GM10248 (cell line): ENCODE measurements around the gene IFI27L1.

Experiments
- CTCF ChIA-PET: fragments of 300-600 bp; sonication (Branson Sonifier 250); formaldehyde crosslinking; extraction: SDS; loops from one replicate; lab custom pipeline; 2021; ENCODE audit warnings: antibody characterized with exemption; lab: Yijun Ruan, JAX
- POLR2A ChIA-PET: fragments of 350-650 bp; sonication (Branson Sonifier 250); formaldehyde crosslinking; extraction: SDS; loops from one replicate; lab custom pipeline; 2020; ENCODE audit warnings: antibody characterized with exemption; lab: Yijun Ruan, JAX
- DNase-seq: peaks from one replicate; pipeline ENCODE4 v3.0.0; 2012; ENCODE audit errors: extremely low spot score
- CTCF ChIP-seq: IDR thresholded peaks from 2 replicates; pipeline ENCODE4 v1.5.1; 2012; ENCODE audit warnings: mild to moderate bottlenecking, low read depth; ENCODE audit errors: extremely low read depth, missing control alignments, control extremely low read depth

The IFI27L1 gene

GRCh38 chr14:94145902-94146527 is 64.9 kb downstream of the IFI27L1 start:
- ChIA-PET CTCF (interaction anchor here (1.2 to 5.8 kb wide), 3 partner anchors 9 to 110 kb away, joined by 3 to 36 read pairs (median 8); no protein-coding TSS in a partner anchor), POLR2A (no interaction called here)
- no peak for DNase-seq
- no peak for TF ChIP-seq CTCF
